GM18868 (cell line): Measurements from ENCODE around the gene NHSL1.

Experiments used
- ATAC-seq: cut with Tn5 transposase; IDR thresholded peaks from one replicate; pipeline ENCODE4 v1.9.1; 2021; ENCODE audit warnings: mild to moderate bottlenecking, moderate library complexity; ENCODE audit not compliant: unreplicated experiment

NHSL1 gene

GRCh38 chr6:138374815-138375214 is 124.5 kb downstream of the NHSL1 start:
- no peak for ATAC-seq

- no peak for ATAC-seq
Observed at GRCh38 chr6:138374230-138374629, 125.1 kb downstream of the NHSL1 start.

- ATAC-seq: no peak
Observed at GRCh38 chr6:138372711-138373463, 126.4 kb downstream of the NHSL1 start.
